ENCODE results near the gene PLPP6. TPM values are rescaled to one million over a fixed set of nuclear protein-coding genes. Genes with fewer than 3 reads are reported as not detected.

Gene PLPP6
- total RNA-seq, 1 experiment from 2014 or later: 9.0 TPM

GRCh38 chr9:4680173-4680525 lies 18.1 kb downstream of the PLPP6 start:
- DNase-seq (ENCODE audit: low read depth, low spot score): peak; percentile 23
- in situ Hi-C loops (cut with HindIII; ENCODE audit: low pct_unique_long_range_greater_than_20kb, low sequenced_read_pairs): no loop called here

- DNase-seq (ENCODE audit: low read depth, low spot score): no peak
- in situ Hi-C loops (cut with HindIII; ENCODE audit: low pct_unique_long_range_greater_than_20kb, low sequenced_read_pairs): no loop called here
Measured at GRCh38 chr9:4680750-4681149, 18.7 kb downstream of the PLPP6 start.

DNA sequence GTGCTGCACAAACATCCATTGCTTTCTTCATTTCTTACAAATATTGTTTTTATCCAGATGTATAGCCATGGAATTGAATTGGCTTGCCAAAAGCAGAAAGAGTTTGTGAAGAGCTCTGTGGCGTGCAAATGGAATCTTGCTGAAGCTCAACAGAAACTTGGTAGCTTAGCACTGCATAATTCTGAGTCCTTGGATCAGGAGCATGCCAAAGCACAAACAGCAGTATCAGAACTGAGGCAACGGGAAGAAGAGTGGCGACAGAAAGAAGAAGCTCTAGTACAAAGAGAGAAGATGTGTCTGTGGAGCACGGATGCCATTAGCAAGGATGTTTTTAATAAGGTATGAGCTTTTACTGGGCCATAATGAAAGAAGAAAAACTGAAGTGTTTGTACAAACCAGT lies 22.7 kb downstream of the PLPP6 start:
- DNase-seq (ENCODE audit: low read depth, low spot score): no peak
- in situ Hi-C loops (cut with HindIII; ENCODE audit: low pct_unique_long_range_greater_than_20kb, low sequenced_read_pairs): no loop called here

- DNase-seq (ENCODE audit: low read depth, low spot score): no peak
- in situ Hi-C loops (cut with HindIII; ENCODE audit: low pct_unique_long_range_greater_than_20kb, low sequenced_read_pairs): no loop called here
Measured at GRCh38 chr9:4686112-4686511, 24.0 kb downstream of the PLPP6 start.

DNA sequence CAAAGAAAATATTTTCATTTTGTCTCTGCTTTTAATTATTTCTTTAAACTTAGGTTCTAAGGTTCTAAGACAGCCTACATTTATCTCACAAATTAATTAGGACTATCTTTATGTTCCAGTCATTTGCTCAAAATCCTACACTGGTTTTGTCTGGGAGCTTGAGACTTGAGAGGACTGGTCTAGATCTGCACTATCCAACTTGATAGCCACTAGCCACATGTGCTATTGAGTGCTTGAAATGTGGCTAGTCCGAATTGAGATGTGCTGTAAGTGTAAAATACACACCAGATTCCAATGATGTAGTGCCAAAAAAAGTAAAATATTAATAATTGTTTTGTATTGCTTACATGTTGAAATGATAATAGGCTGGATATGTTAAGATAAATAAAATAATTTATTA lies 24.5 kb downstream of the PLPP6 start:
- in situ Hi-C loops (cut with HindIII; ENCODE audit: low pct_unique_long_range_greater_than_20kb, low sequenced_read_pairs): no loop called here
- no peak for DNase-seq (ENCODE audit: low read depth, low spot score)

GRCh38 chr9:4689021-4689420 lies 26.9 kb downstream of the PLPP6 start:
- no peak for DNase-seq (ENCODE audit: low read depth, low spot score)
- in situ Hi-C loops (cut with HindIII; ENCODE audit: low pct_unique_long_range_greater_than_20kb, low sequenced_read_pairs): no loop called here

DNA sequence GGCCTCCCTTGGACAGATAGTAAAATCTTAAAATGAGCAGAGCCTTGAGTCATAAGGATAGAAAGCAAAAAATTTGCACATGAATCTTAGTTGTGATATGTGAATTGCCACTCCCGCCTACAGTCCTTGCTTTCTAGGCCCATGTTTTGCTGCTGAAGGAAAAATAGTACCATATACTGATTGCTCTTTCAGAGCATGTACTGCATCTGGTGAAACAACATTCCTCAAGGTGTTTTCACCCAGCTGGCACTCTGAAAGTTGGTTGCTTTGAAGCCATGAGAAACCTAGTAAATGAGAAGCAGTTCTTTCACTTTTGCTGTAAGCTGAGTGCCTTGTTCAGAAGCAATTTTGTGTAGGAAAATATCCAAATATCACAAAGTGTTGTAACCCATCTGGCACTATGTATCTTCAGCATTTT lies 27.6 kb downstream of the PLPP6 start:
- in situ Hi-C loops (cut with HindIII; ENCODE audit: low pct_unique_long_range_greater_than_20kb, low sequenced_read_pairs): no loop called here

DNA sequence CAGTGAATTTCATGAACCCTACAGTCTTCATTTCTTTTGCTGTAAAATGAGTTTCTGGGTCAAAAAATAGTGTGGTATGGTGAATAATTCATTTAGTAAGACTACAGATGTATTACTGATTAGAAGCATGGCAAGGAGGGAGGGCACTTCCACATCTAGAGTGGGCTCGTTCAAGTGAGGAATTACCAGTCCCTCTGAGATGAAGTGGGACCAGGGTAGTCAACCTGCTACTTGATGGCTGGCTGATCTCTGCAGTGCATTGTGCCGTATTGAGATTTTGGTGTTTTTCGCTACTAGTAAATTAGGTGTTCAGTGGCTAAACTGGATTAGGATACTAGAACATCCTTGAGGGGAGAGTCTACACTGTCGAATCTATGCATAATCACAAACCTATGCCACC lies 28.1 kb downstream of the PLPP6 start:
- in situ Hi-C loops (cut with HindIII; ENCODE audit: low pct_unique_long_range_greater_than_20kb, low sequenced_read_pairs): no loop called here
- DNase-seq (ENCODE audit: low read depth, low spot score): no peak

More for the DNA sequence above, 27.6 kb downstream of the PLPP6 start:
- DNase-seq (ENCODE audit: low read depth, low spot score): no peak

DNA sequence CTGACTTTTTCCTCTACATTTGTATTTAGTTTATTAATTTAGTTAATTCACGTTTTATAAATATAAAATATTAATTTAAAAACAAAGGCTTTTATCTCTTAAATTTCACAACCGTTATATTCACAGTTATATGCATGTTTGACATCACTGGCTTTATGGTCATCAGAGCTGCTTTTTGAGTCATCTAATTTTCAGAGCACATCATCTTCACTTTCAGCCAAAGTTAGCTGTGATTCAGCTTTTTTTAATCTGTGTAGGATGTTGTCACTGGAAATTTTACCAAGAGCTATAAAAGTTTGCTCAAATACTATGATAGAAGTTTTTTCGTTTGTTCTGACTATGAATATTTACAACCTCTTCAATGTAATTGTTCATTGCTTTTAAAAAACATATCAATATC lies 29.7 kb downstream of the PLPP6 start:
- in situ Hi-C loops (cut with HindIII; ENCODE audit: low pct_unique_long_range_greater_than_20kb, low sequenced_read_pairs): no loop called here
- no peak for DNase-seq (ENCODE audit: low read depth, low spot score)

GRCh38 chr9:4700091-4700490 lies 38.0 kb downstream of the PLPP6 start:
- in situ Hi-C loops (cut with HindIII; ENCODE audit: low pct_unique_long_range_greater_than_20kb, low sequenced_read_pairs): no loop called here
- DNase-seq (ENCODE audit: low read depth, low spot score): no peak

DNA sequence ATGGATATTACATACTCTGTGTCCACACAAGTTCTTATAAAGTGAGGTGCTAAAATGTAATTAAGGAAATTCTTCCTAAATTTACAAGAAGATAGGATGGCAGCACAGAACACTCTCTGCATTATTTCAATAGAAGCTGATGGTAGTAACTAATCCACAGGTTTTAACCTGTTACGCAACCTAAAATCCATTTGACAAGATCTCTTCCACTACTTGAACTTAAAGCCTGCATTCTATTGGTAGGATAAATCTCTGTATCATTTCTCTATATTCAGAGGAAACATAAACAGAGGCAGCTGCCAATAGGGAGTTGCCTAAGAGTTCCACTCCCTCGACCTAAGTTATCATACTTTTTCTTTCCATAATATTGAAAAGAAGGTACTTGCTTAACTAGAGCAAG lies 38.8 kb downstream of the PLPP6 start:
- no peak for DNase-seq (ENCODE audit: low read depth, low spot score)
- in situ Hi-C loops (cut with HindIII; ENCODE audit: low pct_unique_long_range_greater_than_20kb, low sequenced_read_pairs): no loop called here

- in situ Hi-C loops (cut with HindIII; ENCODE audit: low pct_unique_long_range_greater_than_20kb, low sequenced_read_pairs): no loop called here
Measured at GRCh38 chr9:4701526-4701925, 39.4 kb downstream of the PLPP6 start.

GRCh38 chr9:4704129-4704528 lies 42.0 kb downstream of the PLPP6 start:
- in situ Hi-C loops (cut with HindIII; ENCODE audit: low pct_unique_long_range_greater_than_20kb, low sequenced_read_pairs): no loop called here
- DNase-seq (ENCODE audit: low read depth, low spot score): no peak

More at GRCh38 chr9:4701526-4701925, 39.4 kb downstream of the PLPP6 start:
- no peak for DNase-seq (ENCODE audit: low read depth, low spot score)

DNA sequence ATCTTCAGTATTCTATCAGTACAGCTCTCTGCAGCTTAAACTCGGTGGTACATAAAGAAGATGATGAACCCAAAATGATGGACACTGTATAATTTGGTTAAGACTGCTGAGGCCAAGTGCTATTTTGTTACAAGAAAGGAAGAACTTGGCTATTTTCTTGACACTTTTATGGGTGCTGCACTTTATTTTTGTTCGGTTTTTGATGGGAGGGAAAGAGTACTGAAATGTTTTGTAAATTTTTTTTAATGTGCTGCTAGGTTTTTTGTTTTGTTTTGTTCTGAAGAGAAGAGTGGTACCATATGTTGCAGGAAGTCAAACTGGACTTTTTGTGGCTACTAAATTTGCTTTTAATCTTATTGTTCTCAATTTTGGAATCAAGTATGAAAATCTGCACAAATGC lies 43.9 kb downstream of the PLPP6 start:
- no peak for DNase-seq (ENCODE audit: low read depth, low spot score)

GRCh38 chr9:4706971-4707622 lies 45.0 kb downstream of the PLPP6 start:
- in situ Hi-C loops (cut with HindIII; ENCODE audit: low pct_unique_long_range_greater_than_20kb, low sequenced_read_pairs): no loop called here
- no peak for DNase-seq (ENCODE audit: low read depth, low spot score)

More for the DNA sequence above, 43.9 kb downstream of the PLPP6 start:
- in situ Hi-C loops (cut with HindIII; ENCODE audit: low pct_unique_long_range_greater_than_20kb, low sequenced_read_pairs): no loop called here

DNA sequence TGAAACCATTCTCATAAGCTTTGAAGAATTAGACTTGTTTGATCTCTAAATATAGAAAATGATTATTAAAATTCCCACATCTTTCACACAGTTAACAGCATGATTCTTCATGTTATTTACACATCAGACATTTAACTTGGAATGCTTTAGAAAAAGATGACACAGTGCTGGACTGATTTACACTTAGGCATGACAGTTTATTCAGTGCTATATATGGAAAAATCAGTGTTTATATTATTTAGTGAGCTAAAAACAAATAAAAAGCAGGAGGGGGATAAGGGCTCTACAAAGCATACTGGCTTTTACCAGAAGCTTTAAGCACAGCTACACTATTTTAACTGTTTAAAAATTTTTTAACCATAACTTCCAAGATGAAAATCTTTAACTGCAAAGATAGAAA lies 47.3 kb downstream of the PLPP6 start:
- no peak for DNase-seq (ENCODE audit: low read depth, low spot score)
- in situ Hi-C loops (cut with HindIII; ENCODE audit: low pct_unique_long_range_greater_than_20kb, low sequenced_read_pairs): no loop called here

DNA sequence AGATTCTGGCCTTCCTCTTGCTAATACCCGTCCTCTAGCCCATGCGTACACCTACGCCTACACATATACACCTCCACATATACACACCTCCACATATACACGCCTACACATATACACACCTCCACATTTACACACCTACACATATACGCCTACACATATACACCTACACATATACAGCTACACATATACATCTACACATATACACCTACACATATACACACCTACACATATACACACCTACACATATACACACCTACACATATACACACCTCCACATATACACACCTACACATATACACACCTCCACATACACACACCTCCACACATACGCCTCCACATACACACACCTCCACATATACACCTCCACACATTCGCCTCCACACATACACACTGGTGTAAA lies 51.8 kb downstream of the PLPP6 start:
- DNase-seq (ENCODE audit: low read depth, low spot score): no peak
- in situ Hi-C loops (cut with HindIII; ENCODE audit: low pct_unique_long_range_greater_than_20kb, low sequenced_read_pairs): no loop called here

DNA sequence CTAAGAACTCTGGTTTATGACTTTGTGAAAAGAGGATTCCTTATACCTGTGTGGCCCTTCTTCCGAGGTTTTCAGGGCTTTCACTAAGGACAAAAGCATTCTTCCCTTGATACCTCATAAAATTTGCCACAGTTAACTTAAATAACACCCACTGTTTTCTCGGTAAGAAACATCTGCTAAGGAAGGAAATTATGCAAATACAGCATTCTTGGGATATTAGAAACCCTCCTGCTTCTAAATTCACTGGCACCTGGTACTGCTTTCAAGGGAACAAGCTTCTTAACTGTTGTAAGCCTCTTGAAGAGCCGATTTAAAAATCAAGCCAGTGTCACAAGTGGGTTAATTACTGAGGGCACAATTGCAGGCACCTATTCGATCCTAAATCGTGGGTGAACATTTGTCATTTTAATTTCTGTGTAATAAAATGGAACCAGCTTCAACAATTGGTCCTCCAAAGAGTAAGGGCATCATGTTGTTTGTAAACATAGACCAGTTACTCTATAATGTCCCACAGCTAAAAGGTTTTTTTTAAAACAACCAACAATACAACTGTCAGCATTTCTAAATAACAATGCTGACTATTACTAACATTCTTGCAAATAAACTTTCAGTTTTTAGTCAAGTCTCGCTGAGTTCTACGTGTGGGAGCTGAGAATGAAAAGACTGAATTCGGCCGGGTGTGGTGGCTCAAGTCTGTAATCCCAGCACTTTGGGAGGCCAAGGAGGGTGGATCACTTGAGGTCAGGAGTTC lies 52.3 kb downstream of the PLPP6 start:
- DNase-seq (ENCODE audit: low read depth, low spot score): no peak
- in situ Hi-C loops (cut with HindIII; ENCODE audit: low pct_unique_long_range_greater_than_20kb, low sequenced_read_pairs): no loop called here

Measured in SK-MEL-5 (cell line).